Measurements from ENCODE around the gene BEX3. TPM values are rescaled to one million over a fixed set of nuclear protein-coding genes. Genes with fewer than 3 reads are reported as not detected.

The BEX3 gene
- total RNA-seq, 4 donors from 2014 or later, result 284 to 491 (median 355) TPM

DNA sequence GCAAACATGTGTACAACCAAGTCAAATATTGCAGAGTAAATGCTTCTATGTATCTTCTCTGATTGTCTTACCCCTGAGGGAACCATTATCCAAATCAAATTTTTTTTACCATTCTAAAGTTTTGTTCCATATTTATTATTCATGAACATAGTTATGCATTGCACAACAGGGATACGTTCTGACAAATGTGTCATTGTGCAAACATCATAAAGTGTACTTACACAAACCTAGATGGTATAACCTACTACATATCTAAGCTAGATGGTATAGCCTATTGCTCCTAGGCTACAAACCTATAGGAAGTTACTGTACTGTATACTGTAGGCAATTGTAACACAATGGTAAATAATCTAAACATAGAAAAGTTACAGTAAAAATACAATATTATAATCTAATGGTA, 23.4 kb downstream of the BEX3 start:
- no peaks in the 10 kb centered on the region for H3K36me3 ChIP-seq
- no peak for DNase-seq
- no peaks in the 10 kb centered on the region for H3K4me1 ChIP-seq
- TF ChIP-seq POLR2A (IDR thresholded peaks at IDR 0.05), result no peak
- TF ChIP-seq, protein P1, sequence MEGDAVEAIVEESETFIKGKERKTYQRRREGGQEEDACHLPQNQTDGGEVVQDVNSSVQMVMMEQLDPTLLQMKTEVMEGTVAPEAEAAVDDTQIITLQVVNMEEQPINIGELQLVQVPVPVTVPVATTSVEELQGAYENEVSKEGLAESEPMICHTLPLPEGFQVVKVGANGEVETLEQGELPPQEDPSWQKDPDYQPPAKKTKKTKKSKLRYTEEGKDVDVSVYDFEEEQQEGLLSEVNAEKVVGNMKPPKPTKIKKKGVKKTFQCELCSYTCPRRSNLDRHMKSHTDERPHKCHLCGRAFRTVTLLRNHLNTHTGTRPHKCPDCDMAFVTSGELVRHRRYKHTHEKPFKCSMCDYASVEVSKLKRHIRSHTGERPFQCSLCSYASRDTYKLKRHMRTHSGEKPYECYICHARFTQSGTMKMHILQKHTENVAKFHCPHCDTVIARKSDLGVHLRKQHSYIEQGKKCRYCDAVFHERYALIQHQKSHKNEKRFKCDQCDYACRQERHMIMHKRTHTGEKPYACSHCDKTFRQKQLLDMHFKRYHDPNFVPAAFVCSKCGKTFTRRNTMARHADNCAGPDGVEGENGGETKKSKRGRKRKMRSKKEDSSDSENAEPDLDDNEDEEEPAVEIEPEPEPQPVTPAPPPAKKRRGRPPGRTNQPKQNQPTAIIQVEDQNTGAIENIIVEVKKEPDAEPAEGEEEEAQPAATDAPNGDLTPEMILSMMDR (IDR thresholded peaks at IDR 0.05), result no peak
- no peaks in the 10 kb centered on the region for H3K9me3 ChIP-seq
- H3K27me3 ChIP-seq, result no peaks in the 10 kb centered on the region
- no peak overlapping the region for H3K27ac ChIP-seq
- intact Hi-C loops (cut with DNase I), result no loop called here
- H3K4me3 ChIP-seq (replicated peaks in 1 of 3), result no peak overlapping the region
- 67 to 78% methylated on average over 1 of the region's 1 CpG for WGBS, 2 donors

DNA sequence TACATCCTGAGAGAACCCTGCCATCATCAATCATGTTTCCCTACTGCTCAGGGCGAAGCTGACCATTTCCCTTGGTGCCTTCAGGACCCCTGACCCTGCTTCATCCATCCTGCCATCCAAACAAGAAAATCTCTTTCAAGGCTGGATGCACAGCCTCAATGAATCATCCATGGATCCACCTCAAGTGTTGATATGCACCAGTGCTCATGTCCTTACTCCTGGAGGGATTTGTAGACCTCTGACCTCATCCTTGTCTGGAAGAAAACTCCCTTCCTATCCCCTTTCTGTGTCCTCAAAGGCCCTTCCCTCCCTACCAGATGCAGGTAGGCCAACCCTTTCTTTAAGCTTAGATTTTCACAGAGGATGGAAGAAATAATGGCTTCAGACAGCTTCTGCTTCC, 24.6 kb downstream of the BEX3 start:
- 78 to 86% methylated on average over 1 of the region's 1 CpG for WGBS, 2 donors
- intact Hi-C loops (cut with DNase I), result no loop called here

DNA sequence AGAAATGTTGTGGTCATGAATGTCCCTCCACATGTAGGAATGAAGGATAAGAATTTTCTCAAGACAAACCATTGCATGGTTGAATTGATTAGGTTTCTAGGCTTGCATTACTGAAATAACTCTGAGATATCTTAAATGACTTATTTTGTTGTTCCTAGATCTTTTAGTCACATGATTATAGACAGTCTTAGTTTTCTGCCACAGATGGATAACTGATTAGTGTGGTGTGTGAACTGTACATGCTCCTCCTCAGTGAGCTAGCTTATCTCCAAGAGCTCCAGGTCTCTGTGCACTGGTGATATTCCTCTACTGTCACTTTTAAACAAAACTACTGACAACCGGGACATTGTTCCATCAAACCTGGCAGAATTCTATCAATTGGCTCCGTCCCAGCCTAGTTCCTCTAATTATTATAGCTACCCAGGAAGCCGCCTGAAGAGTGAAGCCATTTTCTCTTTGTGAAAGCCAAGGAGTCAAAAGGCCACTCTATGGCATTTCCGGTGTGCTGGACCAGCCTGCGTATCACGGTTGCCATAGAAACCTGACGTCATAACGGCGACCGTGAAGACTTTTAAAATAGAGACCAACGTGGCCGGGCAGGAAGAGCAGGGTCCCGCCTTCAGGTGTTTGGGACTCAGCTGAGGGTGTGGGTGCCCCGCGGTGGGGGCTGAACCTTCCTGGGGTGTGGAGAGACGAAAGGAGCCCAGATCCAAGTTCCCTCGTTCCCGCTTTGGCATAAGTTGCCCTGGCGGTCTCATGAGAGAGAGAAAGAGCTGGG, 28.1 kb downstream of the BEX3 start:
- intact Hi-C loops (cut with DNase I), result no loop called here
- H3K27me3 ChIP-seq, result no peaks in the 10 kb centered on the region

More for the DNA sequence above, 24.6 kb downstream of the BEX3 start:
- H3K27me3 ChIP-seq, result no peaks in the 10 kb centered on the region
- H3K4me1 ChIP-seq, result no peaks in the 10 kb centered on the region
- H3K36me3 ChIP-seq, result no peaks in the 10 kb centered on the region
- DNase-seq, result no peak
- TF ChIP-seq, protein P1 (IDR thresholded peaks at IDR 0.05), result no peak
- TF ChIP-seq POLR2A (IDR thresholded peaks at IDR 0.05), result no peak
- H3K4me3 ChIP-seq (replicated peaks in 1 of 3), result no peak overlapping the region
- H3K9me3 ChIP-seq, result no peaks in the 10 kb centered on the region
- H3K27ac ChIP-seq, result no peak overlapping the region

DNA sequence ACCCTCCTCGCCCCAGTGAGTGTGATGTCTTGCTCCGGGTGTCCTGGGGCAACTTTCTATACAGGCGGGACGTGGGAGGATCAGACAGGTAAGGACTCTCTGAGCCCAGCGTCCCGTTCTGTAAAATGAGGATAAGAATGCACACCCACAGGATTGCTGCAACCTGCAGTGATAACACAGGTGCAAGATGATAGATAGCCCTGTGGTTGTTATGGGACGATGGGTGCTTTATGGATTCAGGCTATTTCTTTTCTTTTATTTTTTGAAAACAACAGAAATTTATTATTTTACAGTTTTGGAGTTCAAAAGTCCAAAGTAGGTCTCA, 28.6 kb downstream of the BEX3 start:
- no peaks in the 10 kb centered on the region for H3K27me3 ChIP-seq
- intact Hi-C loops (cut with DNase I), result no loop called here
- H3K9me3 ChIP-seq, result no peaks in the 10 kb centered on the region
- H3K27ac ChIP-seq, result peak overlapping the region in 1 of 3 donors; percentile 64
- 10 to 27% methylated on average over 1 to 5 of the region's 7 CpGs for WGBS, 2 donors
- no peaks in the 10 kb centered on the region for H3K4me1 ChIP-seq
- H3K36me3 ChIP-seq, result no peaks in the 10 kb centered on the region
- peak overlapping the region in 1 of 3 donors; percentile 24 for H3K4me3 ChIP-seq (replicated peaks in 1 of 3)
- no peak for DNase-seq
- no peak for TF ChIP-seq POLR2A (IDR thresholded peaks at IDR 0.05)

More for the DNA sequence above, 28.1 kb downstream of the BEX3 start:
- Histone ChIP-seq H3K27ac (peak overlapping the region in 1 of 3 donors; percentile 64), H3K4me3 (replicated peaks in 1 of 3) (peak overlapping the region in 2 of 3 donors; percentile 4 to 24), H3K36me3 (no peaks in the 10 kb centered on the region), H3K9me3 (no peaks in the 10 kb centered on the region), H3K4me1 (no peaks in the 10 kb centered on the region)
- TF ChIP-seq, protein P1 (IDR thresholded peaks at IDR 0.05), result no peak
- peak in 1 of 2 donors; percentile 49 for TF ChIP-seq POLR2A (IDR thresholded peaks at IDR 0.05)
- DNase-seq, result peak; percentile 46 to 48
- WGBS, 2 donors, result 0 to 7% methylated on average over 4 to 5 of the region's 19 CpGs

DNA sequence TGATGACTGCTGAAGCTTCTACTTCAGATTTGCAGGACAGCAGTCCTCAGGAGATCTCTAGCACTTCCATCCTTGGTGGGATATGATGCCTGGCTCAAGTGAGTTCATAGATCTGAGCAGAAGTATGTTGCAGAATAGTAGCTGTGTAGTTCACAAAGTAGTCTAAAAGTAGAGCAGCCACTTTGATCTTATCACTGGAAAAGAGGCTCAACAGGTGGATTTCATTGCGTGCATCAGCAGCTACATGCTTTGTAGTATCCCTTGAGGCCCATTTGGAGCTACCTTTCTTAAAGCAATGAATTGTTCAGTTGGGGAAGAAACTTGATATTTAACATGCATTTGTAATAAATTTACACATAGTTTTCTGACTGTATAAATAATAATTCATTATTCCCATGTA, 29.9 kb downstream of the BEX3 start:
- no peaks in the 10 kb centered on the region for H3K9me3 ChIP-seq
- WGBS, 2 donors, result 65 to 90% methylated on average over 1 of the region's 1 CpG
- intact Hi-C loops (cut with DNase I), result no loop called here
- no peak for DNase-seq
- H3K27me3 ChIP-seq, result no peaks in the 10 kb centered on the region
- no peaks in the 10 kb centered on the region for H3K36me3 ChIP-seq
- H3K4me3 ChIP-seq (replicated peaks in 1 of 3), result no peak overlapping the region
- no peaks in the 10 kb centered on the region for H3K4me1 ChIP-seq
- TF ChIP-seq POLR2A (IDR thresholded peaks at IDR 0.05), result no peak
- TF ChIP-seq, protein P1 (IDR thresholded peaks at IDR 0.05), result no peak
- no peak overlapping the region for H3K27ac ChIP-seq
